Gastrocnemius medialis (tissue), 4 donors: ENCODE data around the gene FLG2. TPM values are rescaled to one million over a fixed set of nuclear protein-coding genes. Genes with fewer than 3 reads are reported as not detected.

Source experiments
- ATAC-seq, 2 donors: fragments of 150-250 bp; one replicate each; pipeline ENCODE4 v1.9.1; 2016
- DNase-seq, 2 donors: peaks; one replicate each; pipeline ENCODE4 v3.0.0-alpha.2; 2019
- H3K27ac ChIP-seq, 4 donors: fragments of 200-600 bp; sonication (generic); 1 replicate in 1 of 4; 2 replicates in 3 of 4; pipeline ENCODE4 v1.5.1; 2016 to 2018; ENCODE audit warnings: mild to moderate bottlenecking in 2 of 4, moderate library complexity in 1 of 4
- H3K27me3 ChIP-seq, 3 donors: fragments of 200-600 bp; sonication (generic) in 2 of 3; 1 replicate in 1 of 3; 2 replicates in 2 of 3; pipeline versions ENCODE4 v1.5.1 to v1.6.0; 2016 to 2019; ENCODE audit warnings: mild to moderate bottlenecking in 1 of 3, moderate library complexity in 1 of 3
- H3K36me3 ChIP-seq, 2 donors: fragments of 200-600 bp; sonication (generic) in 1 of 2; one replicate each; pipeline ENCODE4 v1.5.1; 2017 to 2018
- H3K4me1 ChIP-seq, 2 donors: fragments of 200-600 bp; sonication (generic) in 1 of 2; one replicate each; pipeline ENCODE4 v1.5.1; 2016 to 2017; ENCODE audit warnings: mild to moderate bottlenecking in 2 of 2
- H3K4me3 ChIP-seq, 4 donors: fragments of 200-600 bp; sonication (generic) in 3 of 4; 1 replicate in 1 of 4; 2 replicates in 3 of 4; pipeline ENCODE4 v1.5.1; 2016 to 2019; ENCODE audit warnings: mild to moderate bottlenecking in 2 of 4
- H3K9me3 ChIP-seq, 3 donors: fragments of 200-600 bp; sonication (generic) in 2 of 3; 1 replicate in 1 of 3; 2 replicates in 2 of 3; pipeline ENCODE4 v1.5.1; 2016 to 2019
- POLR2A ChIP-seq, 2 donors: fragments of 450-650 bp; IDR thresholded peaks; one replicate each; pipeline ENCODE4 v1.6.1; 2017; ENCODE audit warnings: antibody characterized with exemption in 2 of 2, mild to moderate bottlenecking in 2 of 2, moderate library complexity in 2 of 2
- in situ Hi-C, 4 donors: fragments of 200-750 bp; cut with MboI; loops; one replicate each; pipeline versions ENCODE4 v1.15.0 to v1.8.0; 2017; ENCODE audit warnings: low sequenced_read_pairs in 4 of 4
- intact Hi-C: fragments of 100-400 bp; cut with DNase I; formaldehyde crosslinking; loops from one replicate; pipeline ENCODE4 v1.15.1; 2023; ENCODE audit warnings: low total_unique reads
- total RNA-seq, 4 donors: library from RNA; depleted of rRNA; stranded (reverse); fragments of >200 nt; gene quantifications; one replicate each; pipeline versions ENCODE4 v1.1.0 to v1.2.3, GENCODE V29; 2016
- TF ChIP-seq, protein P1 (sequence below), 5 experiments: fragments of 450-650 bp in 3 of 5; fragments of 200-600 bp in 2 of 5; sonication (generic) in 2 of 5; IDR thresholded peaks in 4 of 5; conservative IDR thresholded peaks in 1 of 5; 1 replicate in 4 of 5; 2 replicates in 1 of 5; pipeline ENCODE4 v1.5.1; 2016 to 2019; ENCODE audit warnings: antibody characterized with exemption in 5 of 5, mild to moderate bottlenecking in 3 of 5, moderate library complexity in 3 of 5

The FLG2 gene
- total RNA-seq, 4 donors from 2014 or later, result not detected

- ATAC-seq, result no peak
Observed at GRCh38 chr1:152380932-152381331, 21.1 kb upstream of the FLG2 start.

DNA sequence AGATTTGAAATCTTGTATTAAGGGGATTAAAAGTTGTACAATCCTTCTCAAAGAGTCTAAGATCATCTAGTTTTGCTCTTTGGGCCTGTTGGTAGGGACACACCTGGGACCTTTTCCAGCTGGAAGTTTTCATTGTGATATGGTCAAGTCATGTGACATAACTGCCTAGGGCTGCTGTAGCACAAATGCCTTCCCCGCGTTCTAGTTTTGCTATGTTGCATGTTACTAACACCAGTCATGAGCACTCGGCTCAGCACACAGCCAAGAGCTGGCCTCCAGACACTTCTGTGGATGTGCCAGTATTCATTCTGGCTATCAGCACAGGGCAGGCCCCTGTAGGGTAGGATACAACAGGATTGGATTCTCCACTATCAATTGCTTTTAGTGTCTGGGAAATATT lies 14.6 kb upstream of the FLG2 start:
- TF ChIP-seq POLR2A (IDR thresholded peaks at IDR 0.05), result no peak
- TF ChIP-seq, protein P1, sequence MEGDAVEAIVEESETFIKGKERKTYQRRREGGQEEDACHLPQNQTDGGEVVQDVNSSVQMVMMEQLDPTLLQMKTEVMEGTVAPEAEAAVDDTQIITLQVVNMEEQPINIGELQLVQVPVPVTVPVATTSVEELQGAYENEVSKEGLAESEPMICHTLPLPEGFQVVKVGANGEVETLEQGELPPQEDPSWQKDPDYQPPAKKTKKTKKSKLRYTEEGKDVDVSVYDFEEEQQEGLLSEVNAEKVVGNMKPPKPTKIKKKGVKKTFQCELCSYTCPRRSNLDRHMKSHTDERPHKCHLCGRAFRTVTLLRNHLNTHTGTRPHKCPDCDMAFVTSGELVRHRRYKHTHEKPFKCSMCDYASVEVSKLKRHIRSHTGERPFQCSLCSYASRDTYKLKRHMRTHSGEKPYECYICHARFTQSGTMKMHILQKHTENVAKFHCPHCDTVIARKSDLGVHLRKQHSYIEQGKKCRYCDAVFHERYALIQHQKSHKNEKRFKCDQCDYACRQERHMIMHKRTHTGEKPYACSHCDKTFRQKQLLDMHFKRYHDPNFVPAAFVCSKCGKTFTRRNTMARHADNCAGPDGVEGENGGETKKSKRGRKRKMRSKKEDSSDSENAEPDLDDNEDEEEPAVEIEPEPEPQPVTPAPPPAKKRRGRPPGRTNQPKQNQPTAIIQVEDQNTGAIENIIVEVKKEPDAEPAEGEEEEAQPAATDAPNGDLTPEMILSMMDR (IDR thresholded peaks at IDR 0.05 in 4 of 5, conservative IDR thresholded peaks at IDR 0.05 in 1 of 5), result no peak
- Histone ChIP-seq H3K36me3 (no peaks in the 10 kb centered on the region), H3K27me3 (no peaks in the 10 kb centered on the region), H3K9me3 (no peaks in the 10 kb centered on the region), H3K4me1 (no peaks in the 10 kb centered on the region), H3K4me3 (no peak overlapping the region), H3K27ac (no peak overlapping the region)
- ATAC-seq (no peak), DNase-seq (no peak)
- intact Hi-C loops, result no loop called here
- in situ Hi-C loops, result no loop called here

More at GRCh38 chr1:152380932-152381331, 21.1 kb upstream of the FLG2 start:
- Histone ChIP-seq H3K4me1 (no peaks in the 10 kb centered on the region), H3K27ac (no peak overlapping the region), H3K27me3 (no peaks in the 10 kb centered on the region), H3K9me3 (no peaks in the 10 kb centered on the region), H3K4me3 (no peak overlapping the region), H3K36me3 (no peaks in the 10 kb centered on the region)
- no peak for TF ChIP-seq POLR2A (IDR thresholded peaks at IDR 0.05)
- TF ChIP-seq, protein P1 (IDR thresholded peaks at IDR 0.05 in 4 of 5, conservative IDR thresholded peaks at IDR 0.05 in 1 of 5), result no peak
- in situ Hi-C loops, result no loop called here
- intact Hi-C loops, result no loop called here
- no peak for DNase-seq

- in situ Hi-C loops (no loop called here), intact Hi-C loops (no loop called here)
- no peak overlapping the region for H3K27ac ChIP-seq
- no peak for DNase-seq
- H3K4me3 ChIP-seq, result no peak overlapping the region
- H3K27me3 ChIP-seq, result no peaks in the 10 kb centered on the region
- no peaks in the 10 kb centered on the region for H3K9me3 ChIP-seq
- TF ChIP-seq POLR2A (IDR thresholded peaks at IDR 0.05), result no peak
- no peak for ATAC-seq
- H3K4me1 ChIP-seq, result no peaks in the 10 kb centered on the region
- H3K36me3 ChIP-seq, result no peaks in the 10 kb centered on the region
Observed at GRCh38 chr1:152372672-152373071, 12.9 kb upstream of the FLG2 start.

DNA sequence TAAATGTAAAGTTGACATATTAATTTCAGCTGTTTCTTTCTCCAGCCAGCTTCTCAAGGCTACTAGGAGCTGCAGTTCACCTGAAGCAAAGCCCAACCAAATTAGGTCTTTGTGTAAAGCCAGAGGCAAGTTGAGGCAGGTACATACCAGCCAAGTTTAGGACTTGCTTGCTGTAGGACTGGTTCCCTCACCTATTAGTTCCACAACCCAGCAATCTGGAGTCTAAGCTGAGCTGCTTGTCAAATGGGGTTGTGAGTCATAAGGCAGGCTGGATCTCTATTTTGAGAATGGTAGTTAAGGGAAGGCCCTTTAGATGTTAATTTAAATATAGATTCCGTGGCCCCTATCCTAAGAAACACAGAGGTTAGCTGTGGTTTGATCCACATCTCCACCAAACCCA lies 7.6 kb upstream of the FLG2 start:
- in situ Hi-C loops (no loop called here), intact Hi-C loops (no loop called here)
- H3K27me3 ChIP-seq, result no peaks in the 10 kb centered on the region

GRCh38 chr1:152356736-152357135 lies 3.1 kb downstream of the FLG2 start:
- DNase-seq, result no peak
- no peak for ATAC-seq
- Histone ChIP-seq H3K36me3 (no peaks in the 10 kb centered on the region), H3K27me3 (no peaks in the 10 kb centered on the region), H3K9me3 (no peaks in the 10 kb centered on the region), H3K27ac (no peak overlapping the region), H3K4me1 (no peaks in the 10 kb centered on the region), H3K4me3 (no peak overlapping the region)
- intact Hi-C loops, result no loop called here
- in situ Hi-C loops, result no loop called here
- TF ChIP-seq, protein P1 (IDR thresholded peaks at IDR 0.05 in 4 of 5, conservative IDR thresholded peaks at IDR 0.05 in 1 of 5), result no peak
- no peak for TF ChIP-seq POLR2A (IDR thresholded peaks at IDR 0.05)

More for the DNA sequence above, 7.6 kb upstream of the FLG2 start:
- Histone ChIP-seq H3K9me3 (no peaks in the 10 kb centered on the region), H3K4me3 (no peak overlapping the region), H3K4me1 (no peaks in the 10 kb centered on the region), H3K27ac (no peak overlapping the region), H3K36me3 (no peaks in the 10 kb centered on the region)
- DNase-seq, result no peak
- TF ChIP-seq, protein P1 (IDR thresholded peaks at IDR 0.05 in 4 of 5, conservative IDR thresholded peaks at IDR 0.05 in 1 of 5), result no peak
- no peak for TF ChIP-seq POLR2A (IDR thresholded peaks at IDR 0.05)
- no peak for ATAC-seq
